ENCODE data around the gene HSPBAP1.

DNA sequence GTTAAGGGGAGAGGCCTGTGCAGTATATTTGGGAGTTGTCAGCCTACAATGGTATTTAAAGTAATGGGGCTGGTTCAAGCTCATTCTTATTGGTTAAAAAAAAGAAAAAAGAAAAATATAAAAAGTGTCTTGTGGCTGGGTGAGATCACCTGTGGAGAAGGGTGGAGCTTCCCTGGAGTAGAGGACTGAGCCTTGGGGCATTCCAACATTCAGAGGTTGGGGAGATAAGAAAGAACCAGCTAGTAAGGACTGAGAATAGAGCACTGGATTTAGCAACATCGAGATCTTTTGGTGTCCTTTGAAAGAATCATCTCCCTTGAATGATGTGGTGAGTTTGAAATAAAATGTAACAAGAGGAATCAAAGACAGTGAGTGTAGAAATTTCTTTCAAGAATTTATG lies 6.4 kb upstream of the HSPBAP1 start:
- TF ChIP-seq POLR2A (IDR thresholded peaks at IDR 0.05) = no peak
- TF ChIP-seq, protein P1, sequence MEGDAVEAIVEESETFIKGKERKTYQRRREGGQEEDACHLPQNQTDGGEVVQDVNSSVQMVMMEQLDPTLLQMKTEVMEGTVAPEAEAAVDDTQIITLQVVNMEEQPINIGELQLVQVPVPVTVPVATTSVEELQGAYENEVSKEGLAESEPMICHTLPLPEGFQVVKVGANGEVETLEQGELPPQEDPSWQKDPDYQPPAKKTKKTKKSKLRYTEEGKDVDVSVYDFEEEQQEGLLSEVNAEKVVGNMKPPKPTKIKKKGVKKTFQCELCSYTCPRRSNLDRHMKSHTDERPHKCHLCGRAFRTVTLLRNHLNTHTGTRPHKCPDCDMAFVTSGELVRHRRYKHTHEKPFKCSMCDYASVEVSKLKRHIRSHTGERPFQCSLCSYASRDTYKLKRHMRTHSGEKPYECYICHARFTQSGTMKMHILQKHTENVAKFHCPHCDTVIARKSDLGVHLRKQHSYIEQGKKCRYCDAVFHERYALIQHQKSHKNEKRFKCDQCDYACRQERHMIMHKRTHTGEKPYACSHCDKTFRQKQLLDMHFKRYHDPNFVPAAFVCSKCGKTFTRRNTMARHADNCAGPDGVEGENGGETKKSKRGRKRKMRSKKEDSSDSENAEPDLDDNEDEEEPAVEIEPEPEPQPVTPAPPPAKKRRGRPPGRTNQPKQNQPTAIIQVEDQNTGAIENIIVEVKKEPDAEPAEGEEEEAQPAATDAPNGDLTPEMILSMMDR (IDR thresholded peaks at IDR 0.05) = no peak
